Hepatocyte (in vitro differentiated cells): ENCODE measurements around the gene LRRC61. TPM values are rescaled to one million over a fixed set of nuclear protein-coding genes. Genes with fewer than 3 reads are reported as not detected.

ENCODE experiments used
- DNase-seq: peaks from one replicate; pipeline ENCODE4 v3.0.0-alpha.2; 2016; ENCODE audit warnings: low spot score
- H2AFZ ChIP-seq: fragments of 200-600 bp; sonication (generic); 2 replicates; pipeline ENCODE4 v1.6.0; 2016; ENCODE audit warnings: antibody characterized with exemption, mild to moderate bottlenecking
- H3K27ac ChIP-seq: fragments of 200-600 bp; sonication (generic); 2 replicates; pipeline ENCODE4 v1.5.1; 2016; ENCODE audit warnings: mild to moderate bottlenecking
- H3K27me3 ChIP-seq: fragments of 200-600 bp; sonication (generic); 2 replicates; pipeline ENCODE4 v1.6.1; 2016
- H3K36me3 ChIP-seq: fragments of 200-600 bp; sonication (generic); replicated peaks from 2 replicates; pipeline ENCODE4 v1.5.1; 2016; ENCODE audit warnings: low read depth; ENCODE audit not compliant: insufficient read depth
- H3K4me1 ChIP-seq: fragments of 200-600 bp; sonication (generic); 2 replicates; pipeline ENCODE4 v1.5.1; 2016; ENCODE audit warnings: mild to moderate bottlenecking, moderate library complexity; ENCODE audit not compliant: insufficient read depth
- H3K4me2 ChIP-seq: fragments of 200-600 bp; sonication (generic); 2 replicates; pipeline ENCODE4 v1.6.0; 2016
- H3K4me3 ChIP-seq: fragments of 200-600 bp; sonication (generic); 2 replicates; pipeline ENCODE4 v1.5.1; 2016; ENCODE audit warnings: mild to moderate bottlenecking
- H3K79me2 ChIP-seq: fragments of 200-600 bp; sonication (generic); 2 replicates; pipeline ENCODE4 v1.6.0; 2017; ENCODE audit warnings: mild to moderate bottlenecking
- H3K9me2 ChIP-seq: fragments of 200-600 bp; sonication (generic); replicated peaks from 2 replicates; pipeline ENCODE4 v1.6.0; 2017; ENCODE audit warnings: mild to moderate bottlenecking; ENCODE audit not compliant: insufficient read depth
- H3K9me3 ChIP-seq: fragments of 200-600 bp; sonication (generic); 2 replicates; pipeline ENCODE4 v1.5.1; 2016; ENCODE audit warnings: low read depth, mild to moderate bottlenecking
- H4K20me1 ChIP-seq: fragments of 200-600 bp; sonication (generic); 2 replicates; pipeline ENCODE4 v1.6.0; 2016; ENCODE audit warnings: mild to moderate bottlenecking; ENCODE audit not compliant: insufficient read depth, poor library complexity, severe bottlenecking
- CTCF ChIP-seq: fragments of 200-600 bp; sonication (generic); IDR thresholded peaks from 2 replicates; pipeline ENCODE4 v1.5.1; 2016; ENCODE audit warnings: antibody characterized with exemption, mild to moderate bottlenecking; ENCODE audit not compliant: poor library complexity
- EZH2 ChIP-seq: fragments of 200-600 bp; sonication (generic); IDR thresholded peaks from 2 replicates; pipeline ENCODE4 v1.6.1; 2016; ENCODE audit warnings: antibody characterized with exemption, mild to moderate bottlenecking, borderline replicate concordance
- EZH2phosphoT487 ChIP-seq: fragments of 200-600 bp; sonication (generic); IDR thresholded peaks from one replicate; pipeline ENCODE4 v1.6.1; 2018; ENCODE audit warnings: antibody characterized with exemption, mild to moderate bottlenecking, low read depth, moderate library complexity; ENCODE audit not compliant: unreplicated experiment, severe bottlenecking
- WGBS: methylation state at CpG from one replicate; pipeline ENCODE4 v1.1.6; 2016; ENCODE audit warnings: low lambda C conversion rate; ENCODE audit errors: missing lambda C conversion rate; 5-methylcytosine and 5-hydroxymethylcytosine counted together
- polyA plus RNA-seq: library from polyadenylated mRNA; unstranded; fragments of >200 nt; fragmentation: Nextera tagmentation; extraction: Ambion mirVana; gene quantifications from 2 replicates; pipeline ENCODE4 v1.2.1, GENCODE V29; 2016
- total RNA-seq: library from RNA; depleted of rRNA; stranded (reverse); fragments of >200 nt; gene quantifications from 2 replicates; pipeline ENCODE4 v1.2.3, GENCODE V29; 2014

LRRC61 gene
- total and polyA plus RNA-seq, 2 experiments from 2014 or later, result 23.4 to 38.7 TPM

DNA sequence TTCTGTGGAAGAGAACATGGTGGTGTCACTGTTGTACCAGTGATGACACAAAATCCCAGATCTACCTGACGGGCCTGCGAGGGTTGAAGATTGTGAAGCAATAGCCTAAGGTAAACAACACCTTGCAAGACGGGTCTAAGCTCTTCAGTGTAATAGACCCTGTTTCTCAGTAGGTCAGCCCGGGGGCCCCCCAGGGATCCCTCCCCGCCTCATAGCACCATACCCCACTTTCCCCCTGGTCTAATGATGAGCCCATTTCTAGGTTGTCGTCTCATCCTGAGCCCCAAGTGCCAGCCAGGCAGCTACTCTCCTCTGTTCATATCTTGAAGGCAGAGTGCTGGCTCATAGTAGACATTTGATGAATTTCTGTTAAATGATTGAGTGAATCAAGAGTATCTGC lies 2.7 kb downstream of the LRRC61 start:
- WGBS, result 82% methylated on average over 6 of the region's 6 CpGs
- Histone ChIP-seq H4K20me1 (no peaks in the 10 kb centered on the region), H3K4me1 (peaks cover 16% of the 10 kb centered on the region), H3K4me2 (no peak overlapping the region), H3K27ac (no peak overlapping the region), H3K9me2 (no peaks in the 10 kb centered on the region), H3K79me2 (peaks cover 31% of the 10 kb centered on the region), H3K9me3 (no peaks in the 10 kb centered on the region), H3K27me3 (no peaks in the 10 kb centered on the region), H3K4me3 (no peak overlapping the region), H3K36me3 (no peaks in the 10 kb centered on the region), H2AFZ (no peak overlapping the region)
- no peak for TF ChIP-seq EZH2phosphoT487
- no peak for TF ChIP-seq CTCF
- no peak for TF ChIP-seq EZH2
- no peak for DNase-seq

DNA sequence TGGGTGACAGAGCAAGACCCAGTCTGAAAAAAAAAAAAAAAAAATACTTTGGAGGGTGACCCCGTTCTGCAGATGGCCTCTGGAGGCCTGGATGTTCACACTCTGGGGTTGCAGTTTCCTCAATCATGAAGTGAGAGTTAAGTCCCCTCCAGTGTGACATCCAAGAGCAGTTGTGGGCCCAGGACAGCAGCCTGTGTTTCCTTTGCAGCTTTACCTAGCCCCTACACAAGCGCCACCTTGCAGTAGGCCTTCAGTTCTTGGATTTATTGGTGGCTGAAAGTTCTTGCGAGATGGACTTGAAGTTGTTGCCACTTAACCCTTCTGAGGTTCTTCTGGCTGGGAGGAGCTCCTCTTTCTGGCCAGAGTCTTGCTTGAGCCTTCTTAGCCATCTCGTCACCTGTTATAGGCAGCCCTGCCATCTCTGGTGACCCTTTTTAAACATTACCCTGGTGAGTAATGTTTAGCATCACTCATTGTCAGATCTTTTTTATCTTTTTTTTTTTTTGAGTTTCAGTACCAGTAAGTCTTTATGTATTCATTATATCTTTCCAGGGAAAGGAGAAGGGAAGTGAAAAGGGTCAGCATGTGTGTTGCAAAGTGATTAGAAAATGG lies 3.6 kb downstream of the LRRC61 start:
- DNase-seq, result no peak
- peaks cover 29% of the 10 kb centered on the region for H3K79me2 ChIP-seq
- no peaks in the 10 kb centered on the region for H3K36me3 ChIP-seq
- H3K27me3 ChIP-seq, result no peaks in the 10 kb centered on the region
- H3K4me1 ChIP-seq, result peaks cover 10% of the 10 kb centered on the region
- no peaks in the 10 kb centered on the region for H4K20me1 ChIP-seq
- no peak overlapping the region for H2AFZ ChIP-seq
- no peak overlapping the region for H3K4me2 ChIP-seq
- no peaks in the 10 kb centered on the region for H3K9me2 ChIP-seq
- no peaks in the 10 kb centered on the region for H3K9me3 ChIP-seq
- H3K4me3 ChIP-seq, result no peak overlapping the region
- no peak overlapping the region for H3K27ac ChIP-seq
- TF ChIP-seq CTCF (no peak), EZH2 (no peak), EZH2phosphoT487 (no peak)
- WGBS, result 87% methylated on average over 4 of the region's 4 CpGs

DNA sequence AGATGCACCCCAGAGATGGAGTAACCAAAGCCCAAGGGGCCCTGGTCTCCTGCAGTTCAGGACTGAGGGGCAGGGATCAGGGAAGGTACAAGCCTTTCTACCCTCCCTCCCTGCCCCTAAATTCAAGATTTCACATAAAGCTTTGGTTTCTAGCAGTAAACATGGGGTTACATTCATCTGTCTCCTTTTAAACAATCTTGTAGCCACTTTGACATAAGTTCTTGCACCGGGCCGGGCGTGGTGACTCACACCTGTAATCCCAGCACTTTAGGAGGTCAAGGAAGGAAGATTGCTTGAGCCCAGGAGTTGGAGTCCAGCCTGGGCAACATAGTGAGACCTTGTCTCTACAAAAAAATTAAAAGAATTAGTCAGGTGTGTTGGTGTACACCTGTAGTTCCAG lies 4.2 kb downstream of the LRRC61 start:
- no peak overlapping the region for H2AFZ ChIP-seq
- H3K79me2 ChIP-seq, result peaks cover 25% of the 10 kb centered on the region
- H3K9me3 ChIP-seq, result no peaks in the 10 kb centered on the region
- no peak overlapping the region for H3K4me3 ChIP-seq
- WGBS, result 96% methylated on average over 3 of the region's 3 CpGs
- H3K27ac ChIP-seq, result no peak overlapping the region
- H3K4me2 ChIP-seq, result no peak overlapping the region
- H3K9me2 ChIP-seq, result no peaks in the 10 kb centered on the region
- H3K36me3 ChIP-seq, result no peaks in the 10 kb centered on the region
- no peaks in the 10 kb centered on the region for H3K27me3 ChIP-seq
- TF ChIP-seq EZH2phosphoT487 (no peak), CTCF (no peak), EZH2 (no peak)
- H3K4me1 ChIP-seq, result peaks cover 5% of the 10 kb centered on the region
- DNase-seq, result no peak
- no peaks in the 10 kb centered on the region for H4K20me1 ChIP-seq
